GM12872 (cell line): Measurements from ENCODE around the gene KCNQ1.

Experiments used
- TF ChIP-seq, protein P1 (sequence below): IDR thresholded peaks from 3 replicates; pipeline ENCODE4 v1.5.1; 2011; ENCODE audit warnings: low read depth, mild to moderate bottlenecking, low read length, moderate library complexity; ENCODE audit not compliant: insufficient read depth

Gene KCNQ1

DNA sequence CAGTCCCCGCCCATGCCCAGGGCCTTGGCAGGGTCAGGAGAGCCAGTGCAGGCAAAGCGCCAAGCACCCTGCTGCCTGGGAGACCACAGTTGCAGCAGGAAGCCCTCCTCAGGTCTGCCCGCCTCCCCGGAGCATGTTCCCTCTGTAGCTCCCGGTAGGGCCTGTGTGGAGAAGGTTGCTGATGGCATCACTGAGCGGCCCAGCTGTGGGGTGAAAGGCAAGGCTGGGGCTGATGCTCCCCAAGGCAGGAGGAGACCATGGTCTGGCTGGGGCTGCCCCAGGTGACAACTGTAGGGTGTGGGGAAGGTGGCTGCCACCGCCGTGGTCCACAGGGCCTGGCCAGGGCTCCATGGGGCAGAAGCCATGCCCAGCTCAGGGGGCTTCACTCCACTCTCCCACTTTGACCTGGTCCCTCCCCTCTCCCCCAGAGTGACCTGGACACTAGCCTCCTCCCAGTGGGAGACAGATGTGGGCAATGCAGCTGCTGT is 387.8 kb downstream of the KCNQ1 start:
- TF ChIP-seq, protein P1, sequence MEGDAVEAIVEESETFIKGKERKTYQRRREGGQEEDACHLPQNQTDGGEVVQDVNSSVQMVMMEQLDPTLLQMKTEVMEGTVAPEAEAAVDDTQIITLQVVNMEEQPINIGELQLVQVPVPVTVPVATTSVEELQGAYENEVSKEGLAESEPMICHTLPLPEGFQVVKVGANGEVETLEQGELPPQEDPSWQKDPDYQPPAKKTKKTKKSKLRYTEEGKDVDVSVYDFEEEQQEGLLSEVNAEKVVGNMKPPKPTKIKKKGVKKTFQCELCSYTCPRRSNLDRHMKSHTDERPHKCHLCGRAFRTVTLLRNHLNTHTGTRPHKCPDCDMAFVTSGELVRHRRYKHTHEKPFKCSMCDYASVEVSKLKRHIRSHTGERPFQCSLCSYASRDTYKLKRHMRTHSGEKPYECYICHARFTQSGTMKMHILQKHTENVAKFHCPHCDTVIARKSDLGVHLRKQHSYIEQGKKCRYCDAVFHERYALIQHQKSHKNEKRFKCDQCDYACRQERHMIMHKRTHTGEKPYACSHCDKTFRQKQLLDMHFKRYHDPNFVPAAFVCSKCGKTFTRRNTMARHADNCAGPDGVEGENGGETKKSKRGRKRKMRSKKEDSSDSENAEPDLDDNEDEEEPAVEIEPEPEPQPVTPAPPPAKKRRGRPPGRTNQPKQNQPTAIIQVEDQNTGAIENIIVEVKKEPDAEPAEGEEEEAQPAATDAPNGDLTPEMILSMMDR, result no peak

DNA sequence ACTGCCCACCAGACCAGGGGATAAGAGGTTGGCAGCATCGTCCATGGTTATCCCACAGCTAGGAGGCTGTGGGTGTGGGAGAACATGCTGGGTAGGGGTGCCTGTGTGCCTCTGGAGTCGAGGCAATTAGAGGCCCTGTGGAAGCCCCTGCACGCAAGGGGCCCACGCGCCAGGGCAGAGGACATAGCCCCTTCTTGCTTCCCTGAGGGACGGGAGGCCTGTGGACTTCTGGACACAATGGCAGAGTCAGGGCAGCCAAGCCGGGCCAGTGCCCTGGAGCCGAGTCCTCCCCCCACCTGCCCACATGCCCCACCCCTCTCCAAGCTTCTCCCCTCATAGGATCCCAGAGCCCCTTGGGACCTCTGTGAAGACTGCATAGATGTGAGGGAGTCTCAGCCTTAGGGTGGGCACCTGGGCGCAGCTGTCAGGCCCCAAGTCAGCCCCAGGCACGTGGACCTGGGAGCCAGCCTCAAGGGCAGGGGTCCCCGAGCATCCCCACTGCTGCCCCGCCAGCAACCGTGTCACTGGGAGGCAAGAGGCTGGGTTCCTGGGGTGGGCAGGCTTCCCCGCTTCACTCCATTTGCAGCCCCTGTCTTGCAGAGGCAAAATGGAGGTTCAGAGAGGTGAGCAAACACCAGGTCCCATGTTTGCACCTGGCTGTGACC is 388.4 kb downstream of the KCNQ1 start:
- TF ChIP-seq, protein P1, result no peak

DNA sequence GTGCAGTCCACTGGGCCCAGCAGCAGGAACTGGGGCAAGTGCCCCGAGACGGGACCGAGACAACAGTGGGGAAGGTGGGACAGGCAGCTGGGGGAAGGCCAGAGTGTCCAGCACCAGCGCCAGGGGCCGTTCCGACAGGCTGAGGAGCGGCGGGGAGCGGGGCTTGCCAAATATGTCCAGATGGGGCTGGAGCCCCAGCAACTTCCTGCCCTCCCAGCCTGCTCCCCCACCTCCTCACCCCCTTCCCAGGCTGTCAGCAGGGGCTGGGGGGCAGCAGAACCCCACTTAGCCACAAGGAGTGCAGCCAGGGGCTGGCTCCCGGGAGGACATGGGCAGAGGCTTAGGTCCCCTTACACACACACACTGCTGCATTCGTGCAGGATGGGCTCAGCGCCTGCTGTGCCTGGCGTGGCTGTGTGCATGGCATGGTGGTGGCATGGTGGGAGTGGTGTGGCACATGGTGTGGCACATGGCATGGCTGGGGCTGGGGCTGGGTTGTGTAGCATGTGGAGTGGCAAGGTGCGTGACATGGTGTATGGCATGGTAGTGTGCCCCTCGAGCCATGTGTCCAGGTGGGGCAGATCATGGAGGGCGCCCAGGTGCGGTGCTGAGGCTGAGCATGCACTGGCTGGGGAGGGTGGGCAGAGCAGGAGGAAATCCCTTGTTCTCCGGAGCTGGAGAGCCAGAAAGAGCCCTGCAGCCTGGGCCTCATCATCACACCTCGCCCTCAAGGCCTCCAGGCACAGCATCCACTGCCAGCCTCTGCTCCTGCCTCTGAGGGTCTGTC is 389.1 kb downstream of the KCNQ1 start:
- TF ChIP-seq, protein P1, result no peak

DNA sequence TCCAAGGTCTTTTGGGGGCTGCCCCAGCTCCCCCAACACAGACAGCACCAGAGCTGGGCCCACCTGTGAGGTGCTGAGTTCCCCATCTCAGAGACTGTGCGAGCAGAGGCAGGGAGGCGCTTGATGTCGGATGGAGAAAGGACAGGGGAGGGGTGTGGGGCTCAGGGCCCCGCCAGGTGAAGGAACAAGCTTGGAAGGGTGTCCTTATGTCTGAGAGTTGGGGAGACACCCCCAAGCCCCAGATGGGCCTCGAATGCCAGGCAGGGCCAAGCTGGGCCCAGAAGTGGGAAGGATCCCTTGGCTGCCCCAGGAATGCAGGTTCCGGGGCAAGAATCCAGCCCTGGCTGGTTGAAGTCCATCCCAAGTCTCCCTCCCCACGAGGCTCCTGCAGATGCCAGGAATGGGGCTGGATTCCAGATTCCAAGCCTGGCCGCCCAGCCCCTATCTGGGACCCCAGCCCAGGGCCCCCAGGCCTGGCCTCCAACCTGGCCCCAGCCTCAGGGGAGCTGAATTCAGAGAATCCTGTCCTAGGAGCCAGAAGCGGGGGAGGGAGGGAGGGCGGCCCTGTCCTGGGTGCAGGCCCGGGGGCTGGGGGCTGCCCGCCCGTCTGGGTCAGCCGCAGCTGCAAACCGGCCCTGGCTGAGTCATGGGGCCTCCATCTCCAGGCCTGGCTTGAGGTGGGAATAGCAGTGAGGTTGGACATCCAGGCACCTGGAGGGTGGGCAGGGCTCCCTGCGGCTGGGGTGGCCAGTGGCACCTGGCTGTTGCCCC is 389.9 kb downstream of the KCNQ1 start:
- TF ChIP-seq, protein P1, result no peak

DNA sequence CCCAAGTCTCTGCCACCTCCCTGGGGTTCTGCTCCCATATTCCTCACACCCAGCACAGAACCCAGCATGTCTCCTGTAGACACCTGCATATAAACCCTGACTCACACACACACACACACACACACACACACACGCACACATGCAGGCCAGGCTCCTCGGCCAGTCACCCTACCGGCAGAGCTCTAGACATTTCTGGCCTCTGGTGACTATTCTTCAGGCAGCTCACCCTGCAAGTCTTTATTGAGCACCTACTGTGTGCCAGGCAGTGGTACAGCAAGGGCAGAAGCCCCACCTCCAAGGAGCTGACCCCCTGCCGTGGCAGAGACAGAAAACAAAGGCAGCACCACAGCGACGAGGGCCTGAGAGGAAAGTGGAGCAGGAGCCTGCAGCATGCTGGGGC is 390.5 kb downstream of the KCNQ1 start:
- TF ChIP-seq, protein P1, result no peak

DNA sequence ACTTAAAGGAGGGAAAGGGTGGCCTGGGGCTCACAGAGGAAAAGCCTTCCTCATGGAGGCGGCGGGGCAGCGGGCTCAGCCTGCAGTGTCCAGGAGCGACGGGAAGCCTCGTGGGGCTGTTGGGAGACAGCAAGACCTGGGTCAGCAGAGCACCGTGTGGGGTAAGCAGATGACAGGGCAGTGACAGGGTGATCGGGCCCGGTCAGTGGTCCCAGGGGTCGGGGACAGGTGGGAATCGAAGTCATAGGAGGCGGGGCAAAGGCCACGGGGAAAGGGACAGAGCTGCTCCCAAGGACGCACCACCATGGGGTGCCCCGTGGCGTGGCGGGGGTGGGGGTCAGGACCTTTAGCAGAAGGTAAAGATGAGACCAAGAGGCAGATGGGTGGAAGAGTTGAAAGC is 390.9 kb downstream of the KCNQ1 start:
- TF ChIP-seq, protein P1, result no peak

DNA sequence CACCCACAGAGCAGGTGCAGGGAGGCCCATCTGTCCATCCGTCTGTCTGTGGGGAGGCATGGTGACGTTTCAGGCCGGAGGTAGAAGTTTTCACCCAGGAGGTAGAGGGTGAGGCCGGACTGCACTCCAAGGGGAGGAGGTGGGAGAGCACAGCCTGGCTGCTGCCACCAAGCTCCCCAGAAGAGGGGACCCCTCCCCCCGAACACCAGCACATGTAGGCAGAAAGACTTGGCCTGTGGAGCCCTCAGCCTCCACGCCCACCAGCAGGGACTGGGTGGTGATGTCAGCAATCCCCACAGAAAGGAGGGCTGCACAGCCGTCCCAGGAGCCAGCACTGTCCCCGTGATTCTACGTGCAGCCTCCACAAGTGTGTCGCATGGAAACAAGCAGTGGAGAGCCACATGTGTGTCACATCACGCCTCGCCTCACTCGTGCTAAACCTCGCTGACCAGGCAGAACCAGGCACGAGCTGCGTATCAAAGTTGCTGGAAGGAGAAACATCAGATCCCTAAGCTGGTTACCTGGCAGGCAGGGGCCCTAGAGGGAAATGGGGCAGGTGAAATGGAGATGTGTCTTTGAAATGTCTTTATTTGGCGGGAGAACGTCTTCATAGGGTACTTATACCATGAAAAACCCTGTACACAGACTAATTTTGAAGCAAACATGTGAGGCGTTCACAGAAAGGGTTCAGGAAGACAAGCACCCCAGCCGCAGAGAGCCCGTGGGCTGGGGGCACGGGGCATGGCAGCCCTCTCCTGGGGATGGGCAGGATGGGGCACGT is 391.7 kb downstream of the KCNQ1 start:
- TF ChIP-seq, protein P1, result no peak
